ENCODE measurements around the gene GARIN5A.

DNA sequence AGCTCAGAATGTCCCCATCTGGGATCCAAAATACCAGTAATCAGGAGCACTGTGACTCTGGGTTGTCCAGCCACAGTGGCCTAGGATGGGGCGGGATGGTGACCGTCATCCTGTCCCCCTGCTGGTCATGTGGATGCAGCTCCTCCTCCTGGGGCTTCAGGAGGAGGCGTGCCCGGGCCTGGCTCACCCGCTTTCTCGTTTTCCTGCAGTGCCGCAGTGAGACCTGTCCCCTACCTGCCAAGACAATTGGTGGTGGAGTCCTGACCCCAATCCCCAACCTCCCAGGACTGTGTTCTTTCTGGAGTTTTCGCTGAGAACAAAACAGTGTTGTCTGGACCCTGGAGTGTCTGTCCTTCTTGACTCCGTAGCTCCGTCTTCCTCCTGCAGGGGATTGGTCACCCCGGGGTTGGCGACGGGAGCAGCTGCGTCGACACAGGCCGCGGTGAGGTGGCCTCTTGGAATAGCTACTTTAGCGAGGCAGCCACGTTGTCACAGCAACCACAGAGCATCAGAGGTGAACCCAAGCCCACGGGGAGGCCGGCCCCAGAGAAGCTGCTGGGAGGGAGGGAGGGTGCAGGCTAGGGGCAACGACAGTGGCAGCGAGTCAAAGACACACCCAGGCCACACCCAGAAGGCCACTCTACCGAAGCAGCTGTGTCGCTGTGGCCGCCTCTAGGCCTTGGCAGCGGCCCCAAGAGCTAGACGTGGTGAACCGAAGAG lies 10.5 kb downstream of the GARIN5A start:
- TF ChIP-seq CTCF (IDR thresholded peaks at IDR 0.05) = no peak
- no peak for TF ChIP-seq POLR2A (IDR thresholded peaks at IDR 0.05)

All from testis (tissue), 2 donors.